BE2C (cell line): Measurements from ENCODE around the gene COPS8.
A peak's percentile ranks its signal among the peaks of the same experiment; 100 is the strongest.

ENCODE experiments used
- DNase-seq: peaks from one replicate; pipeline ENCODE4 v3.0.0-alpha.2; 2020
- H3K27me3 ChIP-seq: fragments of 250-450 bp; sonication (Bioruptor Pico); 2 replicates; pipeline ENCODE4 v1.5.1; 2020; ENCODE audit warnings: mild to moderate bottlenecking
- H3K36me3 ChIP-seq: fragments of 250-450 bp; sonication (Bioruptor Pico); 2 replicates; pipeline ENCODE4 v1.5.1; 2020; ENCODE audit warnings: mild to moderate bottlenecking
- H3K4me1 ChIP-seq: fragments of 250-450 bp; sonication (Bioruptor Pico); 2 replicates; pipeline ENCODE4 v1.5.1; 2020
- H3K4me3 ChIP-seq: 2 replicates; pipeline ENCODE4 v1.5.1; 2011; ENCODE audit warnings: low read depth, low read length
- H3K9me3 ChIP-seq: fragments of 250-450 bp; sonication (Bioruptor Pico); 2 replicates; pipeline ENCODE4 v1.5.1; 2020
- TF ChIP-seq, protein P1 (sequence below): IDR thresholded peaks from 2 replicates; pipeline ENCODE4 v1.5.1; 2012; ENCODE audit warnings: mild to moderate bottlenecking, low read depth, low read length

COPS8 gene

DNA sequence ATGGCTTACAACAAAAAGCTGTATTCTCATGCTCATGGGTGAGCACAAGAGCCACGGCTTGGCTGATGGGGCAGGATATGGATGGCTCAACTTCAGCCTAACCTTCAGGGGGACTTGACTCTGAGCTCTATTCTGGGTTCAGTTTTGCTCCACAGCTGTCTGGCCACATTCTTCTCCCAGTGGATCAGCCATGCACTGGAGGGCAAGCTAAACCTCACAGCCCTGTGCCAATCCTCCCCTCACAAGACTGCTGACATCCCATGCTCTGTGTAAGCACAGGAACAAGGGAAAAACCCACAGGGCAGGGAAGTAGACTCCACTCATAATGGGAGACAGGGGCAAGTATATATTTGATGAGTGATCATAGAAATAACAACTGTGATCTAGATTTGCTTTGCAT is 35.6 kb downstream of the COPS8 start:
- no peaks in the 10 kb centered on the region for H3K27me3 ChIP-seq
- no peaks in the 10 kb centered on the region for H3K4me1 ChIP-seq
- H3K36me3 ChIP-seq: no peaks in the 10 kb centered on the region
- no peak for DNase-seq
- no peak overlapping the region for H3K4me3 ChIP-seq
- H3K9me3 ChIP-seq: 0 out of 2 replicates have a peak, but pooled peaks cover 2% of the 10 kb centered on the region
- TF ChIP-seq, protein P1, sequence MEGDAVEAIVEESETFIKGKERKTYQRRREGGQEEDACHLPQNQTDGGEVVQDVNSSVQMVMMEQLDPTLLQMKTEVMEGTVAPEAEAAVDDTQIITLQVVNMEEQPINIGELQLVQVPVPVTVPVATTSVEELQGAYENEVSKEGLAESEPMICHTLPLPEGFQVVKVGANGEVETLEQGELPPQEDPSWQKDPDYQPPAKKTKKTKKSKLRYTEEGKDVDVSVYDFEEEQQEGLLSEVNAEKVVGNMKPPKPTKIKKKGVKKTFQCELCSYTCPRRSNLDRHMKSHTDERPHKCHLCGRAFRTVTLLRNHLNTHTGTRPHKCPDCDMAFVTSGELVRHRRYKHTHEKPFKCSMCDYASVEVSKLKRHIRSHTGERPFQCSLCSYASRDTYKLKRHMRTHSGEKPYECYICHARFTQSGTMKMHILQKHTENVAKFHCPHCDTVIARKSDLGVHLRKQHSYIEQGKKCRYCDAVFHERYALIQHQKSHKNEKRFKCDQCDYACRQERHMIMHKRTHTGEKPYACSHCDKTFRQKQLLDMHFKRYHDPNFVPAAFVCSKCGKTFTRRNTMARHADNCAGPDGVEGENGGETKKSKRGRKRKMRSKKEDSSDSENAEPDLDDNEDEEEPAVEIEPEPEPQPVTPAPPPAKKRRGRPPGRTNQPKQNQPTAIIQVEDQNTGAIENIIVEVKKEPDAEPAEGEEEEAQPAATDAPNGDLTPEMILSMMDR: no peak

DNA sequence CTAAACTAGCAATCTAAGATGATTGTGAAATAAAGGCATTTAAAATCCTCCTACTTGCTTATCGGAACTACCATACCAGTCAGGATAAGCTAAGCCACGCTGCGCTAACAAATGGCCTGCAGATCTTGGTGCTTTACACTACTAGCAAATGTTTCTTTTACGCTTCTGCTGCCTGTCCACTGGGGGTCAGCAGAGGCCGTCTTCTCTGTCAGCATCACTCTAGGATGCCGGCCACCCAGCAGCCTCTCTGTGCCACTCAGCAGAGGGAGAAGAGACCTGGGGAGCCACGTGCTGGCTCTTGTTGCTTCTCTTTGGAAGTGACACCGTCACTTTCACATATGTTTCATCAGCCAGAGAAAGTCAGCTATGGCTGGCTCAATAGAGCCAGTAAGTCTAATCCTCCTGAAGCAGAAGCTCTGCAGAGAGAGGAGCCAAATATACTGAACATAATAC is 36.6 kb downstream of the COPS8 start:
- Histone ChIP-seq H3K4me1 (no peaks in the 10 kb centered on the region), H3K36me3 (no peaks in the 10 kb centered on the region), H3K9me3 (0 out of 2 replicates have a peak, but pooled peaks cover 2% of the 10 kb centered on the region), H3K27me3 (no peaks in the 10 kb centered on the region), H3K4me3 (no peak overlapping the region)
- peak; percentile 80 for DNase-seq
- TF ChIP-seq, protein P1: peak; percentile 59

DNA sequence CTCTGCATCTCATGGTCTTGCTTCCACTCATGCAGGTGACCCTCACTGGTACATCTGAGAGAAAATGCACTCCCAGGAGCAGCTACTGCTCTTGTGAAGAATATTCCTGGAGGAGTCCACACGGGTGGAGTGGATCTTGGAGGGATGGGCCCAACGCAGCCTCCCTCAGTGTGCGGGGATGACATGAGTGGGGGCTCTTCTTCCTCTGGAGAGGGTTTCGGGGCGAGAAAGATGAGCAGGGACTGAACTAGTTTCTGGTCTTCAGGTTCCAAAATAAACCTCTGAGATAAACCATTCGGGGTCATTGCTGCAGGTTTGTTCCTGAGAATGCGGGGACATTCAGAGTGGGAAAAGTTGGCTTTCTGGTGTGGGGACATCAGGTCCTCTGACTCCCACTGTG is 39.1 kb downstream of the COPS8 start:
- TF ChIP-seq, protein P1: no peak
- H3K27me3 ChIP-seq: no peaks in the 10 kb centered on the region
- DNase-seq: no peak
- no peaks in the 10 kb centered on the region for H3K36me3 ChIP-seq
- no peak overlapping the region for H3K4me3 ChIP-seq
- peaks cover 4% of the 10 kb centered on the region for H3K9me3 ChIP-seq
- no peaks in the 10 kb centered on the region for H3K4me1 ChIP-seq

DNA sequence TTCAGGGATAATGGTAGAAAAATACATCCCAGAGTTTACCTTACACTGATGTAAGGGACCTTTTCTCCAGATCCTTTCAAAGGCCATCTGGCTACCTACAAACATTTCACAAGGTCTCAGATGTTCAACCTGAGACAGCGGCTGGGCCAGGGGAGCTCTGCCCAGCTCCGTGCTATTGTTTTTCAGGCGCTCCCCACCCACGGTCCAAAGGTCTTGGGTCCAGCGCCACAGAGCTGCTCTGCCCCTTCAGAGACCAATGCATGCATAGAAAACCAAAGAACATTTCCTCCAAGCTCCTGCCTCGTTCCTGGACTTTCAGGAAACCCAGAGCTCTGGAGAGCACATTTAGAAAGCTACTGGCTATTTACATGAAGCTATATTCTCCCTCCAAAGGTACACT is 40.3 kb downstream of the COPS8 start:
- no peak for DNase-seq
- H3K27me3 ChIP-seq: no peaks in the 10 kb centered on the region
- no peaks in the 10 kb centered on the region for H3K36me3 ChIP-seq
- no peaks in the 10 kb centered on the region for H3K4me1 ChIP-seq
- H3K9me3 ChIP-seq: peaks cover 6% of the 10 kb centered on the region
- TF ChIP-seq, protein P1: no peak
- H3K4me3 ChIP-seq: no peak overlapping the region

DNA sequence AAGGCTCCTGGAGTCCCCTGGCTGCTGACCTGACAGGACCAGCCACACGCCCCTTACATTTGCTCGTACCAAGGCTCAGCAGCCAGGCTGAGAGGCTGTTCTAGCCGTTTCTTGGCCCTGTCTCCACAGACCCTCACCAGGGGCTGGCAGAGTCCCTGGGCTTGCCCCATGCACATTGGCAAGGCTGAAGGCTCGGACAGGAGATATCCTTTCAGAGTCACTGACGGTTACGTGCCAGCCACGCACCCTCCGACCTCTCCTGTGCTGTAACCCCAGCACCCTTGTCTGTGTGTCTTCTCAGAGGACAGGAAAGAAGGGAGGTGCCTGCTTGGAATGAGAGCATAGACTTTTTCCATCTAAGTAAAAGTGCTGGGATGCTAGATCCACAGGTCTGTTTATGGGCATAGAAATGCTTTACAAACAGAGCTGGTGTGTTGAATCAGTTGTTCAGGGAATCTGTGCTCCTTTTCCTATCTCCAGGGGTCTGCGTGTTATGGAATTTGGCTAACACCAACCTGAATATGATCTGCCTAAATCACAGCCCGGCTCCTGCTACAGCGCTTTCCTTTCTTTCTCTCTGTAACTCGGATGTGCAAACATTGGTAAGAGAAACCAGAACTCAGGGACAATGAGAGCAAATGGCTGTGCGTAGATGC is 41.0 kb downstream of the COPS8 start:
- Histone ChIP-seq H3K27me3 (no peaks in the 10 kb centered on the region), H3K36me3 (no peaks in the 10 kb centered on the region), H3K4me1 (no peaks in the 10 kb centered on the region), H3K9me3 (peaks cover 5% of the 10 kb centered on the region), H3K4me3 (no peak overlapping the region)
- TF ChIP-seq, protein P1: no peak
- no peak for DNase-seq

DNA sequence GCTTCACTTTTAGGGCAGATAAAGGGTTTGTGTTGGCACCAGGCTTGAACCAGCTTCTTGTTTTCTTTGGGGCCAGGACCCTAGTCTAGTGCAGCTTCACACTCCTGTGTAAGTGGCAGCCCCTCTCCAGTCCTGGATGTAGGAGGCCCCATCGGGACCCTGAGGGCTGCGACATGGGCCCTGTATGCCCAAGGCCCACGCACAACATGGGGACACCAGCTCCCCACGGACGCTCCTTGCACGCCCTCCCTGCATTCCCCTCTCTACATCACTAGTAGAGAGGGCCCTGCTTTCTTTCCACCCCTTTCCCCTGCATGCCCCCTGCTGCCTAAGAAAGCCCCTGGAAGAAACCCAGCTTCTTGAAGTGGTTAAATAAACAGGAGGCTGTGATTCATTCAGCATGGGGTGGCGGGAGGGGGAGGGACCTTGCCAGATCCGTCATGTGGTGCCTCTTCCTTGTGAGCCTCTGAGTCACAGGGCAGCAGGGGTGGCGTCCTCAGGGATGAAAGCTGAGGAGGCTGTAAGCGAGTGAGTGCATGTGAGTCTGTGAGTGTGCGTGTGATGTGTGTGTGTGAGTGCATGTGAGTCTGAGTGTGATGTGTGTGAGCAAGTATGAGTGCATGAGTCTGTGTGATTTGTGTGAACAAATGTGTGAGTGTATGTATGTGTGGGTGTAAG is 42.5 kb downstream of the COPS8 start:
- no peaks in the 10 kb centered on the region for H3K36me3 ChIP-seq
- H3K4me3 ChIP-seq: no peak overlapping the region
- DNase-seq: peak; percentile 38
- TF ChIP-seq, protein P1: no peak
- H3K9me3 ChIP-seq: peaks cover 3% of the 10 kb centered on the region
- no peaks in the 10 kb centered on the region for H3K4me1 ChIP-seq
- no peaks in the 10 kb centered on the region for H3K27me3 ChIP-seq
